MCF 10A (cell line): ENCODE data around the gene PTPRT. TPM values are rescaled to one million over a fixed set of nuclear protein-coding genes. Genes with fewer than 3 reads are reported as not detected.

Source experiments
- BruUV-seq: library from RNA; stranded (reverse); fragments of 400-500 nt; replicated peaks from 2 replicates; lab custom pipeline; 2021; lab: Mats Ljungman, UMichigan
- CTCF ChIA-PET: fragments of 300-600 bp; sonication (Branson Sonifier 250); formaldehyde crosslinking; extraction: SDS; loops from one replicate; lab custom pipeline; 2021; ENCODE audit warnings: antibody characterized with exemption, inconsistent platforms; lab: Yijun Ruan, JAX
- POLR2A ChIA-PET: fragments of 300-600, 350-650 bp; sonication (Branson Sonifier 250); formaldehyde crosslinking; extraction: SDS; loops from one replicate; lab custom pipeline; 2020; ENCODE audit warnings: antibody characterized with exemption, inconsistent platforms; lab: Yijun Ruan, JAX
- DNase-seq: peaks from one replicate; pipeline ENCODE4 v3.0.0-alpha.2; 2018; ENCODE audit not compliant: unreplicated experiment
- H3K27ac Mint-ChIP-seq: one replicate; pipeline ENCODE4 v1.8.0; 2022; ENCODE audit warnings: mild to moderate bottlenecking, low read depth, mixed read lengths; ENCODE audit not compliant: unreplicated experiment
- H3K27me3 Mint-ChIP-seq: one replicate; pipeline ENCODE4 v1.8.0; 2022; ENCODE audit warnings: mixed read lengths; ENCODE audit not compliant: insufficient read depth, unreplicated experiment
- H3K36me3 Mint-ChIP-seq: one replicate; pipeline ENCODE4 v1.8.0; 2022; ENCODE audit warnings: mild to moderate bottlenecking, moderate library complexity, mixed read lengths; ENCODE audit not compliant: insufficient read depth, unreplicated experiment
- H3K4me1 Mint-ChIP-seq: one replicate; pipeline ENCODE4 v1.8.0; 2022; ENCODE audit warnings: mixed read lengths; ENCODE audit not compliant: insufficient read depth, unreplicated experiment
- H3K4me3 Mint-ChIP-seq: one replicate; pipeline ENCODE4 v1.8.0; 2022; ENCODE audit warnings: mild to moderate bottlenecking, moderate library complexity, mixed read lengths; ENCODE audit not compliant: unreplicated experiment
- H3K9me3 Mint-ChIP-seq: one replicate; pipeline ENCODE4 v1.8.0; 2022; ENCODE audit warnings: mixed read lengths; ENCODE audit not compliant: unreplicated experiment
- intact Hi-C: fragments of 100-400 bp; cut with micrococcal nuclease; formaldehyde crosslinking; loops from 2 replicates; pipeline ENCODE4 v1.14.1; 2022
- total RNA-seq: library from RNA; stranded (reverse); gene quantifications from 2 replicates; pipeline ENCODE4 v1.2.3, GENCODE V29; 2022
- TF ChIP-seq, protein P1 (sequence below): fragments of 200-600 bp; IDR thresholded peaks from one replicate; pipeline ENCODE4 v1.8.0; 2022; ENCODE audit warnings: antibody characterized with exemption, mild to moderate bottlenecking; ENCODE audit not compliant: unreplicated experiment

The PTPRT gene
- total RNA-seq, 1 experiment from 2014 or later, result not detected

DNA sequence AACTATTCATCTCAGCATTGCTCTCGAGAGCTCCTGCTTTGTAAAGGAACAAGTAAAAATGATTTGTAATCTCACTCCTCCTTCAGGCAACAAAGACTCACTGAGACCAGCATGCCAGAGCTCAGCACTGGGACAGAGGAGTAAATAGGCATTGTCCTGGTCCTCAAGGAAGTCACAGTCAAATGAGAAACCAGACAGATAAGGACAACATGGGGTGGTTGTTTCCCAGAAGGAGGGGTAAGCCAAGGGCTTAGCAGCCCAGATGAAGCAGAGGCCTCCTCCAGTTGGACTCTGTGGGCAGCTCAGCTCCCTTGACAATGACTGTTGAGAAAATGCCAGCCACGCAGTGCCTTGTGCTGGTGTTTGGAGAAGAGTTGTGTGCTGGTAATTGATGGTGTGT is 1145.8 kb downstream of the PTPRT start:
- ChIA-PET POLR2A (interaction anchor here (0.7 kb wide), 1 partner anchor 627 kb away, joined by 3 read pairs; no protein-coding TSS in a partner anchor), CTCF (no interaction called here)
- Mint-ChIP-seq H3K27me3 (no peaks in the 10 kb centered on the region), H3K27ac (no peak overlapping the region), H3K36me3 (no peaks in the 10 kb centered on the region), H3K9me3 (peaks cover 25% of the 10 kb centered on the region), H3K4me1 (no peaks in the 10 kb centered on the region), H3K4me3 (no peak overlapping the region)
- no peak for DNase-seq
- intact Hi-C loops, result no loop called here
- TF ChIP-seq, protein P1, sequence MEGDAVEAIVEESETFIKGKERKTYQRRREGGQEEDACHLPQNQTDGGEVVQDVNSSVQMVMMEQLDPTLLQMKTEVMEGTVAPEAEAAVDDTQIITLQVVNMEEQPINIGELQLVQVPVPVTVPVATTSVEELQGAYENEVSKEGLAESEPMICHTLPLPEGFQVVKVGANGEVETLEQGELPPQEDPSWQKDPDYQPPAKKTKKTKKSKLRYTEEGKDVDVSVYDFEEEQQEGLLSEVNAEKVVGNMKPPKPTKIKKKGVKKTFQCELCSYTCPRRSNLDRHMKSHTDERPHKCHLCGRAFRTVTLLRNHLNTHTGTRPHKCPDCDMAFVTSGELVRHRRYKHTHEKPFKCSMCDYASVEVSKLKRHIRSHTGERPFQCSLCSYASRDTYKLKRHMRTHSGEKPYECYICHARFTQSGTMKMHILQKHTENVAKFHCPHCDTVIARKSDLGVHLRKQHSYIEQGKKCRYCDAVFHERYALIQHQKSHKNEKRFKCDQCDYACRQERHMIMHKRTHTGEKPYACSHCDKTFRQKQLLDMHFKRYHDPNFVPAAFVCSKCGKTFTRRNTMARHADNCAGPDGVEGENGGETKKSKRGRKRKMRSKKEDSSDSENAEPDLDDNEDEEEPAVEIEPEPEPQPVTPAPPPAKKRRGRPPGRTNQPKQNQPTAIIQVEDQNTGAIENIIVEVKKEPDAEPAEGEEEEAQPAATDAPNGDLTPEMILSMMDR, result no peak
- no TSS peak for BruUV-seq

DNA sequence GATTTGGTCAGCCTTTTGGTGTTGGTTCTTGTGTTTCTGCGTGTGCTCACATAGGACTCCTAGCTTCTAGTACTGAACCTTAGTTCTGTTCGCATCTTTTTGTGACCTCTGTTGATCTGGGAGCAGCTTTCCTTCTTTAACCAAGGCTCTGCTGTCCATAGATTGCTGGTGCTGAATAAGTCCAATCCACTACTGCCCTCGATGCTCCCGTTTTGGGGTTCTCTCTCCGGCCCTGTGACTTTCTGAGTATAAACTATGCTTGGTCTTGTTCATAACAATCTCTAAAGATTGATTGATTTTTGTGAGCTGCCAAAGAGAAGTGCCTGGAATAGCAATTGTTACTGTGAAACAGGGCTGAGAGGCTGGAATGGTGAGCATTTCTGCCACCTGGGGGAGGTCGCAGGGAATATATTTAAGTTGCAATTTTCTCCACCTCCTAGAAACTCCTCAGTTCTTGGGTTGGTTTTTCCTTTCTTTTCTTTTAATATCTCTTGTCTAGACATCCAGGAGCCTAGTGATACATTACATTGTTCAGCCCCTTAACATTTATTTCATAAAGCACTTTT is 1148.6 kb downstream of the PTPRT start:
- no TSS peak for BruUV-seq
- peaks cover 32% of the 10 kb centered on the region for H3K9me3 Mint-ChIP-seq
- H3K27ac Mint-ChIP-seq, result no peak overlapping the region
- H3K4me3 Mint-ChIP-seq, result no peak overlapping the region
- no peak for DNase-seq
- H3K27me3 Mint-ChIP-seq, result no peaks in the 10 kb centered on the region
- intact Hi-C loops, result no loop called here
- no peaks in the 10 kb centered on the region for H3K36me3 Mint-ChIP-seq
- TF ChIP-seq, protein P1, result no peak
- CTCF ChIA-PET, result interaction anchor here (0.7 to 0.8 kb wide), 2 partner anchors 22 to 302 kb away, joined by 3 read pairs; no protein-coding TSS in a partner anchor
- H3K4me1 Mint-ChIP-seq, result no peaks in the 10 kb centered on the region
- POLR2A ChIA-PET, result no interaction called here

DNA sequence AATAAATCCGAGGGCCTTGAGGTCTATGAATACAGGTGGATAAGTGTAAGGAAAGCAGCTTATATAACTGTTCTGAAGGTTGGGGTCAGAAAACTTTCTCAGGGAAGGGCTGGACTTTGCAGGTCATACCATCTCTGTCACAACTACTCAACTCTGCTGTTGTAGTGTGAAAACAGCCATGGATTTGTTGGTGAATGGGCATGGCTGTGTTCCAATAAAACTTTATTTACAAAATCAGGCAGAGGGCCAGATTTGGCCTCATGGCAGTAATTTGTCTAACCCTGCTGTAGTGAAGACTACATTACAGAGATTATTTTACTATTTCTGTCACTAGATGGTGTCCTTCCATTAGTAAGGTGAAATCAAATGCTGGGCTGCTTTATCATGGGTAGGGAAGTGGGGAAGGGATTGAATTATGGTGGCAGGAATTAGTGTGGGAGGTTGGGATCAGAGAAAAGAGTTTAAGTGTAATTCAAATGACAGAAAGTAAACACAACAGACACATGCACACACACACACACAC is 1161.9 kb downstream of the PTPRT start:
- no peaks in the 10 kb centered on the region for H3K27me3 Mint-ChIP-seq
- H3K4me3 Mint-ChIP-seq, result no peak overlapping the region
- TF ChIP-seq, protein P1, result no peak
- H3K36me3 Mint-ChIP-seq, result no peaks in the 10 kb centered on the region
- H3K27ac Mint-ChIP-seq, result no peak overlapping the region
- no peaks in the 10 kb centered on the region for H3K4me1 Mint-ChIP-seq
- ChIA-PET CTCF (no interaction called here), POLR2A (no interaction called here)
- intact Hi-C loops, result no loop called here
- no peak for DNase-seq
- peaks cover 63% of the 10 kb centered on the region for H3K9me3 Mint-ChIP-seq
- BruUV-seq, result no TSS peak

DNA sequence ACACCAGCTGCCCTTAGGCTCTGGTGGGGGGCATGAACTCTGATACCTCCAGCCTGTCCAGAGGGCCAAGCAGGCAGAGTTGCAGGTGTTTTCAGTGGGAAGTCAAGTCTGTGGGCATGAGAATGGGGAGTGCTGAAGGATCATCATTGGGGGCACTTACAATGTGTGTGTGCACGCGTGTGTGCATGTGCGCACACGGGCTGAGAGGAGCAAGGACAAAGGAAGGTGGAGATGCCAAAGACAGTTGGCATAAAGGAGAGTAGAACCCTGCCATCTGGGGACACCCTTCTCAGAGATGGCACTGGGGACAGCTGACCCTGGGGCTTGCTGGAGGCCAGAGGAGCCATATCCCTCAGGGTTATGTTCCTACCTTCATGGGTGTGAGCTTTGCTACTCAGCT is 1163.1 kb downstream of the PTPRT start:
- POLR2A ChIA-PET, result no interaction called here
- intact Hi-C loops, result no loop called here
- no peaks in the 10 kb centered on the region for H3K27me3 Mint-ChIP-seq
- DNase-seq, result no peak
- TF ChIP-seq, protein P1, result no peak
- H3K27ac Mint-ChIP-seq, result no peak overlapping the region
- H3K36me3 Mint-ChIP-seq, result no peaks in the 10 kb centered on the region
- BruUV-seq, result no TSS peak
- H3K9me3 Mint-ChIP-seq, result peaks cover 63% of the 10 kb centered on the region
- H3K4me1 Mint-ChIP-seq, result no peaks in the 10 kb centered on the region
- CTCF ChIA-PET, result interaction anchor here (1.2 kb wide), 1 partner anchor 293 kb away, joined by 3 read pairs; no protein-coding TSS in a partner anchor
- H3K4me3 Mint-ChIP-seq, result no peak overlapping the region
